ENCODE data around the gene TSSK2.

The TSSK2 gene

GRCh38 chr22:19128946-19129727 is 2.0 kb upstream of the TSSK2 start:
- no peak for TF ChIP-seq CEBPB (IDR thresholded peaks at IDR 0.05)
- TF ChIP-seq TAF1 (IDR thresholded peaks at IDR 0.05; ENCODE audit: low read depth), result no peak
- TF ChIP-seq ZBTB7A (IDR thresholded peaks at IDR 0.05; ENCODE audit: low read depth), result no peak
- TF ChIP-seq TEAD4 (IDR thresholded peaks at IDR 0.05), result no peak
- no peak for TF ChIP-seq TCF12 (IDR thresholded peaks at IDR 0.05; ENCODE audit: low read depth)
- TF ChIP-seq MAX (IDR thresholded peaks at IDR 0.05), result no peak
- TF ChIP-seq NFIC (IDR thresholded peaks at IDR 0.05), result no peak
- no peak for TF ChIP-seq REST (IDR thresholded peaks at IDR 0.05; ENCODE audit: low read depth)

- no peak for TF ChIP-seq YY1 (IDR thresholded peaks at IDR 0.05; ENCODE audit: low read depth)
- TF ChIP-seq ZBTB7A (IDR thresholded peaks at IDR 0.05; ENCODE audit: low read depth), result no peak
- no peak for TF ChIP-seq FOXM1 (IDR thresholded peaks at IDR 0.05; ENCODE audit: borderline replicate concordance, low read depth)
- TF ChIP-seq EP300 (IDR thresholded peaks at IDR 0.05; ENCODE audit: borderline replicate concordance), result no peak
- no peak for TF ChIP-seq TAF1 (IDR thresholded peaks at IDR 0.05; ENCODE audit: low read depth)
- TF ChIP-seq USF1 (IDR thresholded peaks at IDR 0.05), result no peak
- no peak for TF ChIP-seq TCF12 (IDR thresholded peaks at IDR 0.05; ENCODE audit: low read depth)
Measured at GRCh38 chr22:19129871-19130270, 1.2 kb upstream of the TSSK2 start.

GRCh38 chr22:19131685-19132015 is 542 bp downstream of the TSSK2 start:
- TF ChIP-seq TCF12 (IDR thresholded peaks at IDR 0.05; ENCODE audit: low read depth), result no peak
- no peak for TF ChIP-seq TEAD4 (IDR thresholded peaks at IDR 0.05)
- TF ChIP-seq EP300 (IDR thresholded peaks at IDR 0.05; ENCODE audit: borderline replicate concordance), result no peak

- TF ChIP-seq CREB1 (IDR thresholded peaks at IDR 0.05; ENCODE audit: low read depth), result no peak
- TF ChIP-seq YY1 (IDR thresholded peaks at IDR 0.05; ENCODE audit: low read depth), result no peak
- no peak for TF ChIP-seq REST (IDR thresholded peaks at IDR 0.05; ENCODE audit: low read depth)
- TF ChIP-seq CEBPB (IDR thresholded peaks at IDR 0.05), result no peak
- no peak for TF ChIP-seq NFIC (IDR thresholded peaks at IDR 0.05)
- TF ChIP-seq TEAD4 (IDR thresholded peaks at IDR 0.05), result no peak
- TF ChIP-seq FOXM1 (IDR thresholded peaks at IDR 0.05; ENCODE audit: borderline replicate concordance, low read depth), result no peak
- no peak for TF ChIP-seq TCF12 (IDR thresholded peaks at IDR 0.05; ENCODE audit: low read depth)
- no peak for TF ChIP-seq USF1 (IDR thresholded peaks at IDR 0.05)
- TF ChIP-seq EP300 (IDR thresholded peaks at IDR 0.05; ENCODE audit: borderline replicate concordance), result no peak
- no peak for TF ChIP-seq RAD21 (IDR thresholded peaks at IDR 0.05; ENCODE audit: low read depth)
- TF ChIP-seq TAF1 (IDR thresholded peaks at IDR 0.05; ENCODE audit: low read depth), result no peak
- TF ChIP-seq EGR1 (IDR thresholded peaks at IDR 0.05), result no peak
Measured at GRCh38 chr22:19132153-19132552, 1.0 kb downstream of the TSSK2 start.

- no peak for TF ChIP-seq TEAD4 (IDR thresholded peaks at IDR 0.05)
- TF ChIP-seq FOXM1 (IDR thresholded peaks at IDR 0.05; ENCODE audit: borderline replicate concordance, low read depth), result no peak
- no peak for TF ChIP-seq EGR1 (IDR thresholded peaks at IDR 0.05)
- no peak for TF ChIP-seq ZBTB7A (IDR thresholded peaks at IDR 0.05; ENCODE audit: low read depth)
- no peak for TF ChIP-seq RAD21 (IDR thresholded peaks at IDR 0.05; ENCODE audit: low read depth)
- no peak for TF ChIP-seq EP300 (IDR thresholded peaks at IDR 0.05; ENCODE audit: borderline replicate concordance)
- no peak for TF ChIP-seq USF1 (IDR thresholded peaks at IDR 0.05)
- TF ChIP-seq NFIC (IDR thresholded peaks at IDR 0.05), result no peak
- no peak for TF ChIP-seq REST (IDR thresholded peaks at IDR 0.05; ENCODE audit: low read depth)
- TF ChIP-seq TCF12 (IDR thresholded peaks at IDR 0.05; ENCODE audit: low read depth), result no peak
- TF ChIP-seq TAF1 (IDR thresholded peaks at IDR 0.05; ENCODE audit: low read depth), result no peak
- no peak for TF ChIP-seq CREB1 (IDR thresholded peaks at IDR 0.05; ENCODE audit: low read depth)
- no peak for TF ChIP-seq CEBPB (IDR thresholded peaks at IDR 0.05)
Measured at GRCh38 chr22:19132693-19133400, 1.7 kb downstream of the TSSK2 start.

Data from Ishikawa (cell line).